ENCODE results near the gene ADCY3.

- TF ChIP-seq BHLHE40 (IDR thresholded peaks at IDR 0.05; ENCODE audit: low read depth, low read length), result no peak
- TF ChIP-seq, protein P1, sequence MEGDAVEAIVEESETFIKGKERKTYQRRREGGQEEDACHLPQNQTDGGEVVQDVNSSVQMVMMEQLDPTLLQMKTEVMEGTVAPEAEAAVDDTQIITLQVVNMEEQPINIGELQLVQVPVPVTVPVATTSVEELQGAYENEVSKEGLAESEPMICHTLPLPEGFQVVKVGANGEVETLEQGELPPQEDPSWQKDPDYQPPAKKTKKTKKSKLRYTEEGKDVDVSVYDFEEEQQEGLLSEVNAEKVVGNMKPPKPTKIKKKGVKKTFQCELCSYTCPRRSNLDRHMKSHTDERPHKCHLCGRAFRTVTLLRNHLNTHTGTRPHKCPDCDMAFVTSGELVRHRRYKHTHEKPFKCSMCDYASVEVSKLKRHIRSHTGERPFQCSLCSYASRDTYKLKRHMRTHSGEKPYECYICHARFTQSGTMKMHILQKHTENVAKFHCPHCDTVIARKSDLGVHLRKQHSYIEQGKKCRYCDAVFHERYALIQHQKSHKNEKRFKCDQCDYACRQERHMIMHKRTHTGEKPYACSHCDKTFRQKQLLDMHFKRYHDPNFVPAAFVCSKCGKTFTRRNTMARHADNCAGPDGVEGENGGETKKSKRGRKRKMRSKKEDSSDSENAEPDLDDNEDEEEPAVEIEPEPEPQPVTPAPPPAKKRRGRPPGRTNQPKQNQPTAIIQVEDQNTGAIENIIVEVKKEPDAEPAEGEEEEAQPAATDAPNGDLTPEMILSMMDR (conservative IDR thresholded peaks at IDR 0.05; ENCODE audit: low read depth, low read length), result no peak
- no peak for TF ChIP-seq RAD21 (IDR thresholded peaks at IDR 0.05; ENCODE audit: low read length)
- no peak for TF ChIP-seq MAZ (IDR thresholded peaks at IDR 0.05; ENCODE audit: borderline replicate concordance, low read depth, low read length)
- no peak for TF ChIP-seq NFE2L2 (IDR thresholded peaks at IDR 0.05; ENCODE audit: low read depth, low read length)
- TF ChIP-seq POLR2A (IDR thresholded peaks at IDR 0.05; ENCODE audit: low read depth, low read length), result no peak
- TF ChIP-seq FOS (IDR thresholded peaks at IDR 0.05; ENCODE audit: low read depth, low read length), result no peak
Observed at GRCh38 chr2:24785671-24786321, 134.2 kb downstream of the ADCY3 start.

Data from IMR-90 (cell line).